Neural cell (in vitro differentiated cells): ENCODE measurements around the gene GSTM5. TPM values are rescaled to one million over a fixed set of nuclear protein-coding genes. Genes with fewer than 3 reads are reported as not detected.

ENCODE experiments used
- H2AFZ ChIP-seq: fragments of 200-600, 300-800 bp; sonication (generic), shearing (Covaris generic); 2 replicates; pipeline ENCODE4 v1.6.0; 2014; ENCODE audit warnings: low read depth, mild to moderate bottlenecking, antibody characterized with exemption, low read length, moderate library complexity
- H3F3A ChIP-seq: fragments of 200-600 bp; shearing (Covaris generic); 2 replicates; pipeline ENCODE4 v1.6.1; 2016; ENCODE audit warnings: mild to moderate bottlenecking, moderate library complexity, mixed read lengths, antibody characterized with exemption, low read length; ENCODE audit not compliant: insufficient read depth, poor library complexity, severe bottlenecking
- H3K27ac ChIP-seq: fragments of 200-600, 300-800 bp; sonication (generic), shearing (Covaris generic); 2 replicates; pipeline ENCODE4 v1.5.1; 2014; ENCODE audit warnings: mild to moderate bottlenecking, low read length, moderate library complexity
- H3K27me3 ChIP-seq: fragments of 300-800, 200-600 bp; sonication (generic), shearing (Covaris generic); 2 replicates; pipeline ENCODE4 v1.6.0; 2014; ENCODE audit warnings: mild to moderate bottlenecking, low read depth, low read length, moderate library complexity; ENCODE audit not compliant: insufficient read depth
- H3K36me3 ChIP-seq: fragments of 300-800, 200-600 bp; sonication (generic), shearing (Covaris generic); 2 replicates; pipeline ENCODE4 v1.5.1; 2014; ENCODE audit warnings: mild to moderate bottlenecking, antibody characterized with exemption, low read length, moderate library complexity; ENCODE audit not compliant: insufficient read depth
- H3K4me2 ChIP-seq: fragments of 300-800, 200-600 bp; sonication (generic), shearing (Covaris generic); 2 replicates; pipeline ENCODE4 v1.6.0; 2014; ENCODE audit warnings: mild to moderate bottlenecking, low read length
- H3K4me3 ChIP-seq: fragments of 300-800, 200-600 bp; sonication (generic), shearing (Covaris generic); 2 replicates; pipeline ENCODE4 v1.5.1; 2014; ENCODE audit warnings: mild to moderate bottlenecking, low read length, moderate library complexity
- H3K79me2 ChIP-seq: fragments of 200-600 bp; shearing (Covaris generic); replicated peaks from 2 replicates; pipeline ENCODE4 v1.6.0; 2014; ENCODE audit warnings: mild to moderate bottlenecking, low read length, moderate library complexity; ENCODE audit not compliant: insufficient read depth
- H3K9ac ChIP-seq: fragments of 300-800, 200-600 bp; sonication (generic), shearing (Covaris generic); 2 replicates; pipeline ENCODE4 v1.6.1; 2016; ENCODE audit warnings: mild to moderate bottlenecking, low read length, mixed read lengths
- H3K9me2 ChIP-seq: fragments of 200-600 bp; shearing (Covaris generic); 2 replicates; pipeline ENCODE4 v1.6.1; 2016; ENCODE audit warnings: mild to moderate bottlenecking, low read length, mixed read lengths; ENCODE audit not compliant: insufficient read depth
- H3K9me3 ChIP-seq: fragments of 200-600, 300-800 bp; sonication (generic), shearing (Covaris generic); 2 replicates; pipeline ENCODE4 v1.6.1; 2016; ENCODE audit warnings: mild to moderate bottlenecking, mixed run types, low read length, moderate library complexity, mixed read lengths
- H4K20me1 ChIP-seq: fragments of 200-600 bp; shearing (Covaris generic); 2 replicates; pipeline ENCODE4 v1.6.1; 2016; ENCODE audit warnings: mild to moderate bottlenecking, mixed run types; ENCODE audit not compliant: insufficient read depth
- EP300 ChIP-seq: fragments of 450-650 bp; conservative IDR thresholded peaks from 2 replicates; pipeline ENCODE4 v1.6.1; 2014; ENCODE audit warnings: antibody characterized with exemption, mild to moderate bottlenecking, moderate library complexity; ENCODE audit not compliant: poor library complexity, severe bottlenecking
- EZH2 ChIP-seq: fragments of 200-600, 300-800 bp; shearing (Covaris generic), sonication (generic); IDR thresholded peaks from 2 replicates; pipeline ENCODE4 v1.6.1; 2014; ENCODE audit warnings: antibody characterized with exemption, low read length, borderline replicate concordance, mild to moderate bottlenecking; ENCODE audit not compliant: insufficient read depth, poor library complexity, severe bottlenecking
- MXI1 ChIP-seq: fragments of 450-650 bp; conservative IDR thresholded peaks from 2 replicates; pipeline ENCODE4 v1.6.1; 2014; ENCODE audit warnings: antibody characterized with exemption, mild to moderate bottlenecking; ENCODE audit not compliant: poor library complexity, severe bottlenecking
- POLR2AphosphoS5 ChIP-seq: IDR thresholded peaks from 2 replicates; pipeline ENCODE4 v1.6.1; 2012
- RAD21 ChIP-seq: fragments of 450-650 bp; conservative IDR thresholded peaks from 2 replicates; pipeline ENCODE4 v1.6.1; 2014; ENCODE audit warnings: antibody characterized with exemption, mild to moderate bottlenecking, moderate library complexity
- SMC3 ChIP-seq: fragments of 450-650 bp; conservative IDR thresholded peaks from 2 replicates; pipeline ENCODE4 v1.6.1; 2014; ENCODE audit warnings: antibody characterized with exemption, mild to moderate bottlenecking, moderate library complexity; ENCODE audit not compliant: poor library complexity
- TAF1 ChIP-seq: IDR thresholded peaks from 2 replicates; pipeline ENCODE4 v1.6.1; 2012; ENCODE audit warnings: low read depth
- polyA plus RNA-seq: library from polyadenylated mRNA; depleted of rRNA; stranded (reverse); fragments of >200 nt; gene quantifications from 2 replicates; pipeline ENCODE4 v1.2.3, GENCODE V29; 2014
- TF ChIP-seq, protein P1 (sequence below): fragments of 450-650 bp; IDR thresholded peaks from 2 replicates; pipeline ENCODE4 v1.5.1; 2014; ENCODE audit warnings: antibody characterized with exemption, mild to moderate bottlenecking, moderate library complexity; ENCODE audit not compliant: poor library complexity, severe bottlenecking
- TF ChIP-seq, protein P2 (sequence below): IDR thresholded peaks from 2 replicates; pipeline ENCODE4 v1.6.1; 2012; ENCODE audit warnings: borderline replicate concordance

The GSTM5 gene
- polyA plus RNA-seq, 1 donor from 2014 or later, result not detected

- no peaks in the 10 kb centered on the region for H3K79me2 ChIP-seq
- H3K27ac ChIP-seq, result no peak overlapping the region
- no peak for TF ChIP-seq EZH2
- no peak for TF ChIP-seq EP300
- no peak for TF ChIP-seq TAF1
- no peak for TF ChIP-seq RAD21
- TF ChIP-seq SMC3, result no peak
- no peak for TF ChIP-seq POLR2AphosphoS5
- TF ChIP-seq, protein P1, sequence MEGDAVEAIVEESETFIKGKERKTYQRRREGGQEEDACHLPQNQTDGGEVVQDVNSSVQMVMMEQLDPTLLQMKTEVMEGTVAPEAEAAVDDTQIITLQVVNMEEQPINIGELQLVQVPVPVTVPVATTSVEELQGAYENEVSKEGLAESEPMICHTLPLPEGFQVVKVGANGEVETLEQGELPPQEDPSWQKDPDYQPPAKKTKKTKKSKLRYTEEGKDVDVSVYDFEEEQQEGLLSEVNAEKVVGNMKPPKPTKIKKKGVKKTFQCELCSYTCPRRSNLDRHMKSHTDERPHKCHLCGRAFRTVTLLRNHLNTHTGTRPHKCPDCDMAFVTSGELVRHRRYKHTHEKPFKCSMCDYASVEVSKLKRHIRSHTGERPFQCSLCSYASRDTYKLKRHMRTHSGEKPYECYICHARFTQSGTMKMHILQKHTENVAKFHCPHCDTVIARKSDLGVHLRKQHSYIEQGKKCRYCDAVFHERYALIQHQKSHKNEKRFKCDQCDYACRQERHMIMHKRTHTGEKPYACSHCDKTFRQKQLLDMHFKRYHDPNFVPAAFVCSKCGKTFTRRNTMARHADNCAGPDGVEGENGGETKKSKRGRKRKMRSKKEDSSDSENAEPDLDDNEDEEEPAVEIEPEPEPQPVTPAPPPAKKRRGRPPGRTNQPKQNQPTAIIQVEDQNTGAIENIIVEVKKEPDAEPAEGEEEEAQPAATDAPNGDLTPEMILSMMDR, result no peak
- TF ChIP-seq, protein P2, sequence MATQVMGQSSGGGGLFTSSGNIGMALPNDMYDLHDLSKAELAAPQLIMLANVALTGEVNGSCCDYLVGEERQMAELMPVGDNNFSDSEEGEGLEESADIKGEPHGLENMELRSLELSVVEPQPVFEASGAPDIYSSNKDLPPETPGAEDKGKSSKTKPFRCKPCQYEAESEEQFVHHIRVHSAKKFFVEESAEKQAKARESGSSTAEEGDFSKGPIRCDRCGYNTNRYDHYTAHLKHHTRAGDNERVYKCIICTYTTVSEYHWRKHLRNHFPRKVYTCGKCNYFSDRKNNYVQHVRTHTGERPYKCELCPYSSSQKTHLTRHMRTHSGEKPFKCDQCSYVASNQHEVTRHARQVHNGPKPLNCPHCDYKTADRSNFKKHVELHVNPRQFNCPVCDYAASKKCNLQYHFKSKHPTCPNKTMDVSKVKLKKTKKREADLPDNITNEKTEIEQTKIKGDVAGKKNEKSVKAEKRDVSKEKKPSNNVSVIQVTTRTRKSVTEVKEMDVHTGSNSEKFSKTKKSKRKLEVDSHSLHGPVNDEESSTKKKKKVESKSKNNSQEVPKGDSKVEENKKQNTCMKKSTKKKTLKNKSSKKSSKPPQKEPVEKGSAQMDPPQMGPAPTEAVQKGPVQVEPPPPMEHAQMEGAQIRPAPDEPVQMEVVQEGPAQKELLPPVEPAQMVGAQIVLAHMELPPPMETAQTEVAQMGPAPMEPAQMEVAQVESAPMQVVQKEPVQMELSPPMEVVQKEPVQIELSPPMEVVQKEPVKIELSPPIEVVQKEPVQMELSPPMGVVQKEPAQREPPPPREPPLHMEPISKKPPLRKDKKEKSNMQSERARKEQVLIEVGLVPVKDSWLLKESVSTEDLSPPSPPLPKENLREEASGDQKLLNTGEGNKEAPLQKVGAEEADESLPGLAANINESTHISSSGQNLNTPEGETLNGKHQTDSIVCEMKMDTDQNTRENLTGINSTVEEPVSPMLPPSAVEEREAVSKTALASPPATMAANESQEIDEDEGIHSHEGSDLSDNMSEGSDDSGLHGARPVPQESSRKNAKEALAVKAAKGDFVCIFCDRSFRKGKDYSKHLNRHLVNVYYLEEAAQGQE, result no peak
- no peak for TF ChIP-seq MXI1
- no peaks in the 10 kb centered on the region for H3K9me3 ChIP-seq
- H3K4me3 ChIP-seq, result no peak overlapping the region
- no peaks in the 10 kb centered on the region for H3K9me2 ChIP-seq
- no peaks in the 10 kb centered on the region for H3K27me3 ChIP-seq
- H3K36me3 ChIP-seq, result no peaks in the 10 kb centered on the region
- H2AFZ ChIP-seq, result no peak overlapping the region
- no peaks in the 10 kb centered on the region for H4K20me1 ChIP-seq
- H3F3A ChIP-seq, result no peaks in the 10 kb centered on the region
- H3K4me2 ChIP-seq, result no peak overlapping the region
- H3K9ac ChIP-seq, result no peak overlapping the region
These were observed 4.6 kb downstream of the GSTM5 start for GRCh38 chr1:109716570-109717090.

GRCh38 chr1:109717729-109718128 is 5.7 kb downstream of the GSTM5 start:
- Histone ChIP-seq H3K9me2 (no peaks in the 10 kb centered on the region), H3K9ac (no peak overlapping the region), H3K79me2 (no peaks in the 10 kb centered on the region), H3K9me3 (no peaks in the 10 kb centered on the region), H3K4me3 (no peak overlapping the region), H2AFZ (no peak overlapping the region), H3K27me3 (no peaks in the 10 kb centered on the region), H3F3A (no peaks in the 10 kb centered on the region), H3K27ac (no peak overlapping the region), H3K4me2 (no peak overlapping the region), H4K20me1 (no peaks in the 10 kb centered on the region), H3K36me3 (no peaks in the 10 kb centered on the region)
- TF ChIP-seq POLR2AphosphoS5, result no peak
- TF ChIP-seq EZH2, result no peak
- TF ChIP-seq, protein P2, result no peak
- TF ChIP-seq MXI1, result no peak
- no peak for TF ChIP-seq RAD21
- no peak for TF ChIP-seq SMC3
- TF ChIP-seq TAF1, result no peak
- TF ChIP-seq, protein P1, result no peak
- no peak for TF ChIP-seq EP300
